Tongue (tissue), 2 donors: Measurements from ENCODE around the gene KCNH4. TPM values are rescaled to one million over a fixed set of nuclear protein-coding genes. Genes with fewer than 3 reads are reported as not detected.

Experiments used
- DNase-seq: peaks from one replicate; pipeline ENCODE4 v3.0.0-alpha.2; 2015
- total RNA-seq: library from RNA; depleted of rRNA; stranded (reverse); fragments of >200 nt; gene quantifications from one replicate; pipeline ENCODE4 v1.2.3, GENCODE V29; 2014

Gene KCNH4
- total RNA-seq, 1 donor from 2014 or later: not detected

DNA sequence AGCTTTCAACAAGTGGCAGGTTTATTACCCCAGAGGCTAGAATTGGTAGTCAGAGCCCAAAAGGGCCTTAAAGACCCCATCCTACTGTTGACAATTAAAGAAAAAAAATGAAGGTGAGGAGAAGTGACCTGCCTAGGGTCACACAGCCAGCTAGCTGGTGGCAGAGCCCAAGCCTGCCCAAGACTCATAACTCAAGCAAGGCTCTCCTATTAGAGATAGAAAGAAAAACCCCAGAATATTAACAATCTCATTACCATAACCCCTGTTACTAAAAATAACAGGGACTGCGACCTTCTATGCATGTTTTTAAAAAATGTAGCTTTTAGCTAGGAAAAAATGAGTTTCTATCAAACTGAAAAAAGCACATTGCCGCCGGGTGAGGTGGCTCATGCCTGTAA is 44.3 kb downstream of the KCNH4 start:
- DNase-seq: no peak

DNA sequence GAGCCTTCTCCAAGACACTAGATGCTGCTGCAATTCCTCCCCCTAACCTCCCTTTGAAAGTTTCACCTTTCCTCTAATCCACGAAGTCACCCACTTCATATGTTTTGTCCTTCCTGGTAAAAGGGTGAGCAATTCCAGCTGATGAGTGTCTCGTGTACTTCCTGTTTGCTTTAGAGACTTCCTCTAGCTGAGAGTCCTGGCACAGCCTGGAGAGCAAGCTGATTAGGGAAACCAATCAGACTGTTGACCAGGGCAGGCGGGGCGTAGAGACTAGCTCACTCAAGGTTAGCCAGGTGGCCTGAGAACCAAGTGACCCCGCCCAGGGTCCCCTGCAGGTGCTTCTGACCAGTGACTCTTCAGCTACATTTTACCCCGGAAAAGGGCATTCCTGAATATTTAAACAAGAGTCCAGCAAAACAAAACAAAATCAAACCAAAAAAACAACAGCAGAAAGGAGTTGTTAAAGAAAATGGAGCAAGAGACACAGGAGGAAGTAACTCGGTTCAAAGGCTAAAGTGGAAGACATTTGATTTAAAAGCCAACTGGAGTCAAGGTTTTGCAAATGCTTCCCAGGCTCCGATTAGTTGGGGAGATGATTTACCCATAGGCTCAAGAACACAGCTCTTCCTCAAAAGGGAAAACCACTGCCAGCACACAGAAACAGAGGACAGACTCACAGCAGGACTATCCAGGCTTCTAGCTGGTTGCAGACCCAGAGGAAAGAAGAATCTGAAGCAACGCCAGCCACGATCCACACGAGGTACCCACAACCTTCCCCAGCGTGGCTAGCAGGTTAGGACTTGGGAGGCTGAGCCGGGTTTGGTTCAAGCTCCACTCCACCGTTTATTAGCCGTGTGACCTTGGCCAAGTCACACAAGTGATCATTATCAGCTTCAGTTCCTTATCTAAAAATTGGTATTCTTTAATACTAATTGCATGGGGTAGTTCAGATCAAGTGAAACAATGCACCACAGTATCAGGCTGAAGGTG is 45.0 kb downstream of the KCNH4 start:
- DNase-seq: no peak

DNA sequence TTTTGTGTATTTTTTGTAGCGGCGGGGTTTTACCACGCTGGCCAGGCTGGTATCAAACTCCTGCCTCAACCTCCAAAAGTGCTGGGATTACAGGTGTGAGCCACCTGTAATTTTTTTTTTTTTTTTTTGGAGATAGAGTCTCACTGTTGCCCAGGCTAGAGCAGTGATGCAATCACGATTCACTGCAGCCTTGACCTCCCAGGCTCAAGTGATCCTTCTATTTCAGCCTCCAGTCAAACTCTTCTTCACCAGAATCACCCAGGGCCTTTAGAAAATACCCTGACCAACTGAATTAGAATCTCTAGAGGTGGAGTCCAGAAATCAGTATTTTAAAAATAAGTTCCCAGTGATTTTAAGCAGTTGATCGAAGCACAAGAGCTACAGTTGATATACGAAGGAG is 45.8 kb downstream of the KCNH4 start:
- no peak for DNase-seq

DNA sequence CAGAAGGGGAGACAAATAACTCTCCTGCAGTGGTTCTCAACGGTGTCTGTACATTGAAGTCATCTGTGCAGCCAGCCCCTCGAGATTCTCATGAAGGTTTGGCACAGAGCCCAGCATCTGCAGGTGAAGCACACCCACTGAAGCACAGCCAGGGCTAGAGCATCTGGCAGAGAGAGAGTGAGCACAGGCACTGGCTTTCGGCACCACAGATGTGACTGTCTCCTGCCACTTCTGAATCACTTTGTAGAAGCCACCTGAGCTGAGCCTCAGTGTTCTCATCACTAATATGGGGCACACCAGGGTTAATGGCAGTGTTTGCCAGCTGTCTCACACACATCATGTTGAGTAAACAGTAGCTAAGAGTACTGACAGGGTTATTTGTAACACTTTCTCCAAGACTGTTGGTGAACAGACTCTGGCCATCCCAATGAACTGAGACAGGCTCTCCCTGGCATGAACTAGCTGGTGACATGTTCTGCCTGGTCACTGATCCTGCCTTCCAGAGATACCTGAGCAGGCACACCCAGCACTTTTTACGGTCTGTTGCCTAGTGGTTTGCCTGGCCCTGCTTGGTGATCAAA is 47.4 kb downstream of the KCNH4 start:
- DNase-seq: peak; percentile 54

DNA sequence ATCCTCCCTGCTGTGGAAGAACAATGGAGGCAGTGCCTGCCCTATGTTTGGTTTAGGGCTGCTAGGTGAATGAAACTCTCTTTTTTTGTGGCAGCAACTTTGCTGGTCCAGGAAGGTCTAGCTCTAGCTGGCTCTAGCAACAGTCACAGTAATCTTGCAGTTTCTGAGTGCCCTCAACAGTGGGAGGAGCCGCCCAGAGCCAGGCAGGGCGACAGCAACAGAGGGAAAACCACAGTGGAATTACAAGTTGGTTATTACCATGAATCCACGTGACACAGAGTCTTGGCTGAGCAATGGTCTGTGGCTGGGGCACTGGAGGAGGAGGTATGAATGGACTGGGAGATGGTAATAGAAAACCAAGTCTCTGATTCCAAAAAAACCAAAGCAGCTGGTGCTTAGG is 48.0 kb downstream of the KCNH4 start:
- peak; percentile 47 for DNase-seq

DNA sequence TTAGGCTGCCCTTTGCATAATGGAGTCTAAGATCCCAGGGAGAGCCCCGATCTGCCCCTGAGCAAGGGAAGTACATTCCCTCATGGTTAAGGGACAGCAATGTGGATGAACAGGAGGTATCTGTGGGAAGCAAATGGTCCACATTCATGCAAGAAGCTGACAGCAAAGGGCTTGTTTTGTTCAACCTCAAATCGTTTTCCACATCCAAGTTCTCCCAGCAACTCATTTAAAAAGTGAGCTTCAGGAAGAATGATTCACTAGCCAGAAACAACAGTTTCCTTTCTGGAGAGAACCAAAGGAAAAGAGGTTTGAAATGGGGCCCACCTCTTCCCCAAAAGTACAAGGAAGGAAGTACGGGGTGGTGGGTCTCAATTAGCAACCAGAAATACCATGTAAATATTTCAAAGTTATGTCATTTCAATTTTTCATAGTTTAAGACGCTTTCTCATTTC is 48.9 kb downstream of the KCNH4 start:
- DNase-seq: no peak

- no peak for DNase-seq
Observed at GRCh38 chr17:42131232-42131631, 49.7 kb downstream of the KCNH4 start.

GRCh38 chr17:42130310-42130936 is 50.5 kb downstream of the KCNH4 start:
- no peak for DNase-seq

GRCh38 chr17:42129109-42129837 is 51.7 kb downstream of the KCNH4 start:
- no peak for DNase-seq

- no peak for DNase-seq
Observed at GRCh38 chr17:42127414-42127813, 53.5 kb downstream of the KCNH4 start.

GRCh38 chr17:42126836-42127235 is 54.1 kb downstream of the KCNH4 start:
- no peak for DNase-seq

GRCh38 chr17:42125565-42125964 is 55.4 kb downstream of the KCNH4 start:
- no peak for DNase-seq

DNA sequence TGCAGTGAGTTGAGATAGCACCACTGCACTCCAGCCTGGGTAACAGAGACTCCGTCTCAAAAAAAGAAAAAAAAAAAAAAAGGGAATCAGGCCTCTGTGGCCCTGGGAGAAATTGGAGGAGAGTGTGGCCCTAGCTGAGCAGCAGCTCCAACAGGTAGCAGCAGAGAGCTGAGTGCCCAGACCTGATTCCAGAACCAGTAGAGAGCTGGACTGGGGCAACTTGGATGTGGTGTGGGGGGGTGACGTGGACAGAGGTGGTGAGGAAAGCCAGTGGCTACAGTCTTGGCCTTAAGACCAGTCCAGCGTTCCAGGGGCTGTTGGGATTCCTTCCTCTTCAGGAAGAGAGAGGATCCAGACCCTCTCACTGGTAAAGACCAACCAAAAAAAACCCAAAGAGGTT is 56.7 kb downstream of the KCNH4 start:
- DNase-seq: no peak

DNA sequence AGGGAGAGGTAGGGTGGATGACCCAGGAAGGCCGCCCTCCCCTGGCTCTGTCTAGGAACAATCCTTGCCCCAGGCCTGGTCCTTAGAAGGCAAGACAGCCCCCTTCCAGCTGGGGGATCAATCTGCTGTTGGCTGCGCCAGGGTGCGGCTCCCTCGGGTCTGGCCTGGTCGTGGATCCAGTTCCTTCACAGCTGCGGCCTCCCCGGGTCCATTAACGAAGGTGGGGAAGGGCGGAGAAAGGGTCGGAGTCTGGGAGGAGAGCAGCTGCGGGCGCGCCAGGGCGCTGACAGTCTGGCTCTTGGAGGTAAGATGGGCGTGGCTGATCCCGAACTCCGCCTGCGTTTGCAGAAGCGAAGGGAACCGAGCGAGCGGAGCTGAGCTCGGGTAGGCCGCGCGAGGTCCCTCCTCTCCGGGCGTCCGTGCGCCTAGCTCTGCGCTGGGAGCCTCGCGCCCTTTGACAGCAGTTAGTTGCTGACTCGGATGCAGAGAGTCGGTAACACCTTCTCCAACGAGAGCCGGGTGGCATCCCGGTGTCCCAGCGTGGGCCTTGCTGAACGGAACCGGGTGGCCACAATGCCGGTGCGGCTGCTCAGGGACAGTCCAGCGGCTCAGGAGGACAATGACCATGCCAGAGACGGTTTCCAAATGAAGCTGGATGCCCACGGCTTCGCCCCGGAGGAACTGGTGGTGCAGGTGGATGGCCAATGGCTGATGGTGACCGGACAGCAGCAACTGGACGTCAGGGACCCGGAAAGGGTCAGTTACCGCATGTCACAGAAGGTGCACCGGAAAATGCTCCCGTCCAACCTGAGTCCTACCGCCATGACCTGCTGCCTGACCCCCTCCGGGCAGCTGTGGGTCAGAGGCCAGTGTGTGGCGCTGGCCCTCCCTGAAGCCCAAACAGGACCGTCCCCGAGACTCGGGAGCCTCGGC is 58.3 kb downstream of the KCNH4 start, which contains the start of gene HSPB9:
TSS of gene HSPB9 (plus strand) at position 434 of the 933 bp plus-strand sequence. CDS start at position 481, 47 bp downstream.
- peak; percentile 83 for DNase-seq

DNA sequence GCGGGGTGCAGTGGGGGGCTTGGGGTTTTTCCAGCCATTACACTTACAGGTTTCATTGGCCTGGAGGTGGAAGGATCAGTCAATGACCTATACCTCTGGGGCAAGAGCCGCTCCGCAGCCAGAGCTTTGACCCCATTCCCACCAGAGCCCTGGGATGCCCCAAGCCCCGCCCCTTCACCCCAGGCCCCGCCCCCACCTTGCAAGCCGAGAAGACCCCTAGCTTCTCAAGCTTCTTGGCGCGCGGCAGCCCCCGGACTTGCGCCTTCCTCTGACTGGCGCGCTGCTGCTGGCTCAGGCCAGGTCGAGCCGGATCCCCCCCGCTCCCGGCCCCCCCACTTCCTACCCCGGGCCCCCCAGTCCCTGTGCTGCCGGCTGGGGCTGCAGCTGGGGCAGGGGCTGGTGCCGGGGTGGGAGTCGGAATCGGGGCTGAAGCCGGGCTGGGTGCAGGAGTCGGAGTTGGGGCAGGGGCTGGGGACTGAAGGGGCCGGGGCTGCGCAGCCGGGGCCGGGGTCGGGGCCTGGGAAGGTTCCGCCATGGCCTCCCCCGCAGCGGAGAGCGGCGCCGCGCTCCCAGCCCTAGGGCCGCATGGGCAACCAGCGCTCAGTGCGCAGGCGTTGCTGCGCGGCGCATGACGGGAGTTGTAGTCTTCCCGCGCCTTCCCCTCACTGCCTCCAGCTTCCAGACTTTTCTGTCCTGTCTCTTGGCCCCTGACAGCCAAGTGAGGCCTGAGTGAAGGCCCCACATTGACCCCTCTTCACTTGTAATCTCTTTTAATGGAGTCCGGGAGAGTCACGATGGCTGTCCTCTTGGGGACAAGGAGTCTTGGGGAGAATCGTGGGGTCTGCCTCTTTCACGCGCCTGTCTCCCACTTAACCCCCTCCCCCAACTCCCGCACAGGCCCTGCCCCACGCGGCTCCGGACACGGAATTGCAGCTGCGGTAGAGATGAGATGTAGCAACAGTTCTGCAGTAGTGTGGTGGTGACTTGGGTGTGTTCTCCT is 59.9 kb downstream of the KCNH4 start, which contains the start of gene KAT2A:
TSS of gene KAT2A (minus strand) at position 598 of the 1,000 bp plus-strand sequence. CDS start at position 535, 63 bp downstream.
- DNase-seq: peak; percentile 93

GRCh38 chr17:42120161-42120769 is 60.7 kb downstream of the KCNH4 start:
- DNase-seq: no peak

DNA sequence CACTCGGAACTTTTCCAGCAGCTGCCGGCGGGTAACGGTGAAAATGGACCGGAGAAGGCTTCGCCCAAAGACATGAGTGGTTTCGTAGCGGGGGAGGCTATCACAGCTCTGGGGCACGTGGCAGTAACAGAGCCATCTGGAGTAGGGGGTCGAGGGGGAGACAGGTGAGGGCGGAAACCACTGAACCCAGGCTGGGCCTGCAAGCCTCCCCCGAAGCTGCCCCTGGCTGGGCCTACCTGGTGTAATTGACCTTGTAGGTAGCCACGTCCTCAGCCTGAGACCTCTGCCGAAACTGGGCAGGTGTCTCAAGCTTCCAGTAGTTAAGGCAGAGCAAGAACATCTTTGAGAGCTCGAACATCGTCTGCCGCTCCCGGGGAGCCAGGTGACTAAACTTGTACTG is 61.6 kb downstream of the KCNH4 start:
- no peak for DNase-seq

GRCh38 chr17:42118545-42118944 is 62.4 kb downstream of the KCNH4 start:
- no peak for DNase-seq

- DNase-seq: no peak
Observed at GRCh38 chr17:42118126-42118510, 62.8 kb downstream of the KCNH4 start.
